Fibroblast of lung (primary cell): ENCODE results near the gene SLC44A1. TPM values are rescaled to one million over a fixed set of nuclear protein-coding genes. Genes with fewer than 3 reads are reported as not detected.

ENCODE experiments used
- DNase-seq, 2 donors: peaks; one replicate each; pipeline versions ENCODE4 v3.0.0 to v3.0.0-alpha.2; 2010; ENCODE audit warnings: low read depth in 2 of 2
- H2AFZ ChIP-seq: 2 replicates; pipeline ENCODE4 v1.5.1; 2012; ENCODE audit warnings: low read length, control low read depth, inconsistent platforms
- H3K27ac ChIP-seq: 2 replicates; pipeline ENCODE4 v1.5.1; 2011; ENCODE audit warnings: low read length, control low read depth; ENCODE audit not compliant: insufficient read depth
- H3K27me3 ChIP-seq: 2 replicates; pipeline ENCODE4 v1.5.1; 2011; ENCODE audit warnings: mild to moderate bottlenecking, low read length; ENCODE audit not compliant: control insufficient read depth, insufficient read depth
- H3K36me3 ChIP-seq: 2 replicates; pipeline ENCODE4 v1.5.1; 2011; ENCODE audit warnings: low read length; ENCODE audit not compliant: control insufficient read depth, insufficient read depth
- H3K4me1 ChIP-seq: 2 replicates; pipeline ENCODE4 v1.5.1; 2011; ENCODE audit warnings: low read length; ENCODE audit not compliant: control insufficient read depth, insufficient read depth; ENCODE audit errors: extremely low read depth
- H3K4me2 ChIP-seq: 2 replicates; pipeline ENCODE4 v1.5.1; 2011; ENCODE audit warnings: low read length, control low read depth; ENCODE audit not compliant: insufficient read depth; ENCODE audit errors: extremely low read depth
- H3K4me3 ChIP-seq, 4 experiments: fragments of 200-600 bp in 1 of 4; sonication (generic) in 1 of 4; replicated peaks in 1 of 4; 2 replicates each; pipeline ENCODE4 v1.5.1; 2011 to 2016; ENCODE audit warnings: low read length in 4 of 4, low read depth in 3 of 4, mild to moderate bottlenecking in 3 of 4, control low read depth in 2 of 4, inconsistent platforms in 1 of 4, mixed read lengths in 1 of 4; ENCODE audit not compliant: insufficient read depth in 1 of 4; ENCODE audit errors: control extremely low read depth in 1 of 4
- H3K79me2 ChIP-seq: 2 replicates; pipeline ENCODE4 v1.5.1; 2012; ENCODE audit warnings: mild to moderate bottlenecking, low read length, inconsistent platforms; ENCODE audit not compliant: control insufficient read depth, insufficient read depth
- H3K9ac ChIP-seq: 2 replicates; pipeline ENCODE4 v1.5.1; 2011; ENCODE audit warnings: mild to moderate bottlenecking, low read length, control low read depth; ENCODE audit not compliant: insufficient read depth
- H3K9me3 ChIP-seq: 2 replicates; pipeline ENCODE4 v1.5.1; 2012; ENCODE audit warnings: low read depth, low read length; ENCODE audit not compliant: control insufficient read depth, insufficient read depth
- H4K20me1 ChIP-seq: 2 replicates; pipeline ENCODE4 v1.5.1; 2011; ENCODE audit warnings: low read length; ENCODE audit not compliant: control insufficient read depth, insufficient read depth; ENCODE audit errors: extremely low read depth
- EZH2 ChIP-seq: IDR thresholded peaks from 2 replicates; pipeline ENCODE4 v1.5.1; 2012; ENCODE audit warnings: low read length, control low read depth, mild to moderate bottlenecking; ENCODE audit errors: missing control alignments
- polyA plus RNA-seq, 2 donors: library from polyadenylated mRNA; depleted of rRNA in 1 of 2; stranded (reverse) in 1 of 2; unstranded in 1 of 2; fragments of >200 nt; gene quantifications; 2 replicates each; pipeline ENCODE4 v1.2.1, GENCODE V29; 2011 to 2012; ENCODE audit warnings: missing spikeins in 1 of 2
- total RNA-seq: library from RNA; depleted of rRNA; stranded (reverse); fragments of >200 nt; gene quantifications from 2 replicates; pipeline ENCODE4 v1.2.1, GENCODE V29; 2014
- TF ChIP-seq, protein P1 (sequence below), 2 donors: IDR thresholded peaks in 1 of 2; conservative IDR thresholded peaks in 1 of 2; 1 replicate in 1 of 2; 2 replicates in 1 of 2; pipeline ENCODE4 v1.5.1; 2011 to 2012; ENCODE audit warnings: low read length in 2 of 2, control low read depth in 1 of 2, inconsistent platforms in 1 of 2, low read depth in 1 of 2, mild to moderate bottlenecking in 1 of 2

Gene SLC44A1
- total and polyA plus RNA-seq, 2 donors (not counting 1 experiment from before 2014, with no cell fraction given) = 35.9 to 54.2 TPM

DNA sequence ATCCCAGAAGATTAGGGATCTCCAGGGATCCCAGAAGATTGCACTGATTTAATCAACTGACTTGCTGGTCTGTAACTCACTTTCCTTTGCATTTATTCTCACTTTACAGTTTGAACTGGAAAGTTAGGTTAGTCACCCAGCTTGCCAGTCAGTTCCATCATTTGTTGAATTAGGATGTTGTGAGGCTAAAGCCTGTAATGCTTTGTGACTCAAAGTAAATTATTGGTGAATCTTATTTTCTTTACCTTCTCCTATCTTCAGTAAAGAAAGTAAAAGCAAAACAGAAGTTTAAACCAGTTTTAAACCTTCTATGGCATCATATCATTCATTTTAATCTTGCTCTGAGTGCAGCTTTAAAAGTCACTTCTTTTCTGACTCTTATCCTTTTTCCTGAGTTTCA is 85.8 kb downstream of the SLC44A1 start:
- no peak overlapping the region for H2AFZ ChIP-seq
- no peak overlapping the region for H3K4me2 ChIP-seq
- H3K79me2 ChIP-seq = no peaks in the 10 kb centered on the region
- H3K36me3 ChIP-seq = no peaks in the 10 kb centered on the region
- no peak for DNase-seq
- H3K9ac ChIP-seq = no peak overlapping the region
- no peaks in the 10 kb centered on the region for H4K20me1 ChIP-seq
- no peak overlapping the region for H3K4me3 ChIP-seq
- no peak overlapping the region for H3K27ac ChIP-seq
- no peak for TF ChIP-seq EZH2
- TF ChIP-seq, protein P1, sequence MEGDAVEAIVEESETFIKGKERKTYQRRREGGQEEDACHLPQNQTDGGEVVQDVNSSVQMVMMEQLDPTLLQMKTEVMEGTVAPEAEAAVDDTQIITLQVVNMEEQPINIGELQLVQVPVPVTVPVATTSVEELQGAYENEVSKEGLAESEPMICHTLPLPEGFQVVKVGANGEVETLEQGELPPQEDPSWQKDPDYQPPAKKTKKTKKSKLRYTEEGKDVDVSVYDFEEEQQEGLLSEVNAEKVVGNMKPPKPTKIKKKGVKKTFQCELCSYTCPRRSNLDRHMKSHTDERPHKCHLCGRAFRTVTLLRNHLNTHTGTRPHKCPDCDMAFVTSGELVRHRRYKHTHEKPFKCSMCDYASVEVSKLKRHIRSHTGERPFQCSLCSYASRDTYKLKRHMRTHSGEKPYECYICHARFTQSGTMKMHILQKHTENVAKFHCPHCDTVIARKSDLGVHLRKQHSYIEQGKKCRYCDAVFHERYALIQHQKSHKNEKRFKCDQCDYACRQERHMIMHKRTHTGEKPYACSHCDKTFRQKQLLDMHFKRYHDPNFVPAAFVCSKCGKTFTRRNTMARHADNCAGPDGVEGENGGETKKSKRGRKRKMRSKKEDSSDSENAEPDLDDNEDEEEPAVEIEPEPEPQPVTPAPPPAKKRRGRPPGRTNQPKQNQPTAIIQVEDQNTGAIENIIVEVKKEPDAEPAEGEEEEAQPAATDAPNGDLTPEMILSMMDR (conservative IDR thresholded peaks at IDR 0.05 in 1 of 2, IDR thresholded peaks at IDR 0.05 in 1 of 2; ENCODE audit: low read depth in 1 of 2, low read length in 2 of 2) = no peak
- H3K4me1 ChIP-seq = peaks cover 4% of the 10 kb centered on the region
- no peaks in the 10 kb centered on the region for H3K9me3 ChIP-seq
- H3K27me3 ChIP-seq = no peaks in the 10 kb centered on the region

DNA sequence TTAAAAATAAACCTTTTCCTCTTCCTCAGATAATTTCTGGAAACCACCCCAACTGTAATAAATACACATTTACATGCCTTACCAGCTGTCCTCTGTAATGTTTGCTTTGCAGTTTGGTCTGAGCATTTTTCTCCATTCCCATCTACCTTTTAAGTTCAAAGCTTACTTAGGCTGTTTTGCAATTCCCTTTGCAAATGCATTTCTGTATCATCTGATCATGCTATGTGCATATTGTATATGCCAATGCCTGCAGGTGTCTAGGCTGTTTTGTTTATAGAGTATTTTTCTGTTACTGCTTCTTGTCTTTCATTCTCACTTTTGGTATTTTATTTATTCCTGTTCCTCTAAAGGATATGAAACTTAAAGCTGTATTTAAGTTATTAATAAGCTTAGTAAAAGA is 86.3 kb downstream of the SLC44A1 start:
- Histone ChIP-seq H3K79me2 (no peaks in the 10 kb centered on the region), H2AFZ (no peak overlapping the region), H3K4me2 (no peak overlapping the region), H3K9me3 (no peaks in the 10 kb centered on the region), H3K4me1 (peaks cover 4% of the 10 kb centered on the region), H4K20me1 (no peaks in the 10 kb centered on the region), H3K27ac (no peak overlapping the region), H3K4me3 (no peak overlapping the region), H3K36me3 (no peaks in the 10 kb centered on the region), H3K27me3 (no peaks in the 10 kb centered on the region), H3K9ac (no peak overlapping the region)
- no peak for DNase-seq
- TF ChIP-seq, protein P1 (conservative IDR thresholded peaks at IDR 0.05 in 1 of 2, IDR thresholded peaks at IDR 0.05 in 1 of 2; ENCODE audit: low read depth in 1 of 2, low read length in 2 of 2) = no peak
- no peak for TF ChIP-seq EZH2

DNA sequence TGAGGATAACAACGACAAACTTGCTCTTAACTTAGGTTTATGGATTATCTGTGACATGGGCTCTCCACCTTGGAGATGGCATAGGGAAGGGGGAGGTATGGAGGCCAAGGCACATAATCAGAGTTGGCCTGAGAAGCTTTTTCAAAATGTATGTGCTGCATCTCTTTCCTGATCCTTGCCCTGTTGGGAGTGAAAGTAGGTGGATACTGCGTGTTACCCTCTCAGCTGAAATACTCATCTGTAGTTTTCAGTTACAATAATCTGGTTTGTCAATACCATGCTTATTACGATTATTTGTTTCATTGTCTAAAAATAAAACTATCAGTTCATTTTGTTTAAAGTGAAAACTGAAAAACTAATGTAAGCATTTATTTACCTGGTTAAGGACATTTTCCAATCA is 86.7 kb downstream of the SLC44A1 start:
- no peaks in the 10 kb centered on the region for H4K20me1 ChIP-seq
- no peaks in the 10 kb centered on the region for H3K36me3 ChIP-seq
- H3K27me3 ChIP-seq = no peaks in the 10 kb centered on the region
- DNase-seq = no peak
- H2AFZ ChIP-seq = no peak overlapping the region
- H3K4me2 ChIP-seq = no peak overlapping the region
- H3K79me2 ChIP-seq = no peaks in the 10 kb centered on the region
- H3K9ac ChIP-seq = no peak overlapping the region
- H3K27ac ChIP-seq = no peak overlapping the region
- TF ChIP-seq EZH2 = no peak
- TF ChIP-seq, protein P1 (conservative IDR thresholded peaks at IDR 0.05 in 1 of 2, IDR thresholded peaks at IDR 0.05 in 1 of 2; ENCODE audit: low read depth in 1 of 2, low read length in 2 of 2) = no peak
- H3K4me3 ChIP-seq = no peak overlapping the region
- H3K4me1 ChIP-seq = peaks cover 4% of the 10 kb centered on the region
- no peaks in the 10 kb centered on the region for H3K9me3 ChIP-seq
